GM18517 (cell line): Measurements from ENCODE around the gene RASIP1.

Experiments
- ATAC-seq: cut with Tn5 transposase; IDR thresholded peaks from one replicate; pipeline ENCODE4 v1.9.1; 2021; ENCODE audit warnings: mild to moderate bottlenecking, moderate library complexity; ENCODE audit not compliant: unreplicated experiment

The RASIP1 gene

GRCh38 chr19:48755787-48756186, 15.4 kb upstream of the RASIP1 start:
- ATAC-seq = no peak

DNA sequence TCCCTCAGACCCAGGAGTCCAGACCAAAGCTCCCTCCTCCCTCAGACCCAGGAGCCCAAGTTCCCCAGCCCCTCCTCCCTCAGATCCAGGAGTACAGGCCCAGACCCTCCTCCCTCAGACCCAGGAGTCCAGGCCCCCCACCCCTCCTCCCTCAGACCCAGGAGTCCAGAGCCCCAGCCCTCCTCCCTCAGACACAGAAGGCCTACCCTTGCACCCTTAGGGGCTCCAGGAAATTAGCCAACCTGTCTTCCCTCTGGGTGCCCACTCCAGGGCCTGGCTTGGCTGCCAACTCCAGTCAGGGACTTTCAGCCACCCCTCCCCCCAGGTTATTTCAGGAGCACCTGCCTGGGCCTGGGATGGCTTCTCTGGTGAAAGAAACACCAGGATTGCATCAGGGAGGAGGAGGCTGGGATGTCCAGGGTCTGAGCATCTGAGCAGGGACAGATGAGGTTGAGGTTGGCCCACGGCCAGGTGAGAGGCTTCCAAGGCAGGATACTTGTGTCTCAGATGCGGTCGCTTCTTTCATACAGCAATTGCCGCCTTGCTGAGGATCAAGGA, 14.8 kb upstream of the RASIP1 start, which contains the start of gene FGF21:
Gene FGF21 (plus strand): TSS at position 441 of the 558 bp plus-strand sequence. CDS start 713 bp downstream, outside the sequence.
- ATAC-seq = no peak

DNA sequence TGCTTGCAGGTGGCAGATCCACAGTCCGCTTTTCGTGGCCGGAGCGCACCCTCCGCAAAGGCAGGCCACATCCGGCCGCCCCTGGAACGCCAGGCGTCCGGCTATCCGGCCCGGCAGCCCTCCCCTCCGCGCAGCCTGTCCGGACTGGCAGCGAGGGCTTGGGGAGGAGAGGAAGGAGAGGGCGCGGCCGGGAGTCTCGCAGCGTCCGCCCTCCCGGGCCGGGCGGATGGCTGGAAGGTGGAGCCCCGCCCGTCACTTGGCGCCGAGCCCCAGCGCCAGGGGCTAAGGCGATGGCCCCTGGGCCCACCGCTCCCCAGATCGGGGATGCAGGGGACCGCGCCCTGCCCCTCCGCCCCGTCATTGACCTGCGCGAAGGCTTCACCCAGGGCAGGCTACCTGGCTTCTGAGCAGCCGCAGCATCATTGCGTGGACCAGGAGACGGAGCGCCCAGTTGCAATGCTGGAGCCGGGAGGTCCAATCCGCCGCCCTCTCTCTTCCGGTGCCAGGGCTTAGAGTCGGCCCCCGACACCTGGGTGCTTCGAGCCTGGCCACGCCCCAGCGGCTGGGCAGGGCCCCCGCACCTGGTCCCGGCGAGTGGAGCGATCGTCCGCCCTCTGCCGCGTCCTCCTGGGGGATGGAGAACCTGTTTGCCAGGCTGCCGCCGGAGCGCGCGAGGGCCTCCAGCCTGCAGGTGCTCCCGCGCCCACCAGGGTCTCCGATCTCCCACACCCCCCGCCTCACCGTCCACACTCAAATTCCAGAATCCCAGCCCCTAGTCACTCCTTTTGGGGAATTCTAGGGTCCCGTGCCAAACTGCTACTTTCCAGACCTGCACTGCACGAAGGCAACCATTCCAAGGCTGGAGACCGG, 12.3 kb upstream of the RASIP1 start, which contains the start of gene FUT1:
Gene FUT1 (minus strand): TSS at position 146 of the 870 bp plus-strand sequence. CDS start 1,360 bp downstream, outside the sequence.
- no peak for ATAC-seq

DNA sequence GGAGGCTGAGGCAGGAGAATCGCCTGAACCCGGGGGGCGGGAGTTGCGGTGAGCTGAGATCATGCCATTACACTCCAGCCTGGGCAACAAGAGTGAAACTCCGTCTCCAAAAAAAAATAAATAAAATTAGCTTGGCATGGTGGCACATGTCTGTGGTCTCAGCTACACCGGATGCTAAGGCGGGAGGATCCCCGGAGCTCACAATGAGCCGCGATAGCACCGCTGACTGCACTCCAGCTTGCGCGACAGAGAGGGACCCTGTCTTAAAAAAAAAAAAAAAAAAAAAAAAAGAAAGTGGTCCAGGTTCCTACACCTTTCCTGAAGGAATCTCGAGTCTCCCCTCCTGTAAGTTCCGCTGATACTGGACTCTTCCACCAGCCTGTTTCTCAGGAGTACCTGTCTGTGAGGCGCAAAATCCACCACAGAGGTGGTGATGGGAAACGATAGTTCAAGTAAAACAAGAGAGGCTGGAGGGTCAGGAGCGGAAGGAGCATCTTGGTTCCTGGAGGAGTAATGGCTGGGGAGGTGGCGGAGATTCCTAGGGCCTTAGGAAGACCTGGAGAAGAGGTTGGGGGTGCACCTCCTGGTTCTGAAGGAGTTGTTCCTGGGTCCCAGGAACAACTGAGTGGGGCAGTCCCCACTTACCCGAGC, 11.6 kb upstream of the RASIP1 start:
- no peak for ATAC-seq

- ATAC-seq = no peak
These were observed 10.5 kb upstream of the RASIP1 start for GRCh38 chr19:48750771-48751504.

- no peak for ATAC-seq
These were observed 9.9 kb upstream of the RASIP1 start for GRCh38 chr19:48750351-48750750.

DNA sequence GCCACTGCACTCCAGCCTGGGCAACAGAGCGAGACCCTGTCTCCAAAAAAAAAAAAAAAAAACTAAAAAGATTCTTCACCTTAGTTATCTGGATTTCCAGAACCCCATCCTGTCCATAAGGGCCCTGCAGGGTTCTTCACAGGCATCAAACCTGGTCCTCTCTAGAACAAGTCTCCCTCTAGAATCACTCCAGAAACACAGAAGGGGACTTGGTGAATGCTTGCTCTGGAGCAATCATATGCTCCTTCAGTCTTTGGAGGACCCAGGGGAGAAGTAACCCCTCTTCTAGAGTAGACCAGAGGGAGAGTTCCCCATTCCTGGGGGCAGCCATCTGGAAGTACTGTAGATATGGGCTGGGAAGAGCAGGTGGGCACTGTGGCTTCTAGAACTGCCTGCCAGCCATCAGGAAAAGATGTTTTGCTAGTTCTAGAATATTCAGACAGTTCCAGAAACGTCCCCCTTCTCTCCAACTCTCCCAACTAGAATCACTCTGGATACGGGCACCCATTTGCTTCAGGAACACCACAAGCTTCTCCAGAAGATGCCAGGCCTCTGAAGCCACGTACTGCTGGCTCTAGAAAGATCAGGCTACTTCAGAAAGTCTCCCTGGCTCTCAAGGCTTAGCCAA, 9.3 kb upstream of the RASIP1 start:
- no peak for ATAC-seq

DNA sequence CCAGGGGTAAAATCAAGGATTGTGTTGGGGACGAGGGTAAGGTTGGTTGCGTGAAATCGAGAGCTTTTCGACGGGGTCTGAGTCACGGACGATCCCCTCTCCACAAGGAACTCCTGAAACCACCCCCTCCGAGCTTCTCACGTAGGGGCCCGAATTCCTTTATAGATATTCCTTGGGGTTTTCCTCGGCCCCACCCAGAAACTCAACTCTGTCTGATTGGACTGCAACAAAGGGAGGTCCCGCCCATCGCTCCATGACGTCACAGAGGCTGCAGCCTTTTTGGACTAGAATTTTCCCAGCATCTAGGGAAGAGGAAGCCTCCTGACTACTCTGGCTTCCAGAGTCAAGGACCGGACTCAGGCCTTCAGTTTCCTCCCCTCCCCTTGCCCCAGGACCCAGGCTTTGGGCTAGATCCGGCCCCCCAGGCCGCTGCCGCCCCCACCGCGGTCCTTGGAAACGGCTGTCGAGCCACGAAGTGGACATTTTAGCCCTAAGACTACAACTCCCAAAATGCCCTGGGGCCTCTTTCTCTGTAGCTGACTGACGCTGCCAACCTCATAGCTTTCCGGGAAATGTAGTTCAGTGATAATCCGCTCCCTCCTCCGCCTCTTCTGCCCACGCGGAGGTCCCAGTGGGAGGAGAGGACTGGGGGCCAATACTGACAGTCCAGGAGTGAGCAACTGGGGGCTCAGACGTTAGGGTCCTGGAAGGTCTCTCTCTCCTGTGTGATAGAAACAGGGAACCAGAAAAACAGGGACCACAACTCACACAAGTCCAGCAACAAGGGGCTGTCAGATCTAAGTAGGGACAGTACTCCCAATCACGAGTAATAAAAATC, 6.5 kb upstream of the RASIP1 start, which contains the start of gene IZUMO1:
Gene IZUMO1 (minus strand): TSS at position 172 of the 838 bp plus-strand sequence. CDS start 1,050 bp downstream, outside the sequence.
- ATAC-seq = peak; percentile 49

GRCh38 chr19:48746110-48746509, 5.7 kb upstream of the RASIP1 start:
- no peak for ATAC-seq

GRCh38 chr19:48745208-48745995, 5.0 kb upstream of the RASIP1 start:
- ATAC-seq = no peak

- no peak for ATAC-seq
These were observed 1.7 kb upstream of the RASIP1 start for GRCh38 chr19:48742096-48742495.

DNA sequence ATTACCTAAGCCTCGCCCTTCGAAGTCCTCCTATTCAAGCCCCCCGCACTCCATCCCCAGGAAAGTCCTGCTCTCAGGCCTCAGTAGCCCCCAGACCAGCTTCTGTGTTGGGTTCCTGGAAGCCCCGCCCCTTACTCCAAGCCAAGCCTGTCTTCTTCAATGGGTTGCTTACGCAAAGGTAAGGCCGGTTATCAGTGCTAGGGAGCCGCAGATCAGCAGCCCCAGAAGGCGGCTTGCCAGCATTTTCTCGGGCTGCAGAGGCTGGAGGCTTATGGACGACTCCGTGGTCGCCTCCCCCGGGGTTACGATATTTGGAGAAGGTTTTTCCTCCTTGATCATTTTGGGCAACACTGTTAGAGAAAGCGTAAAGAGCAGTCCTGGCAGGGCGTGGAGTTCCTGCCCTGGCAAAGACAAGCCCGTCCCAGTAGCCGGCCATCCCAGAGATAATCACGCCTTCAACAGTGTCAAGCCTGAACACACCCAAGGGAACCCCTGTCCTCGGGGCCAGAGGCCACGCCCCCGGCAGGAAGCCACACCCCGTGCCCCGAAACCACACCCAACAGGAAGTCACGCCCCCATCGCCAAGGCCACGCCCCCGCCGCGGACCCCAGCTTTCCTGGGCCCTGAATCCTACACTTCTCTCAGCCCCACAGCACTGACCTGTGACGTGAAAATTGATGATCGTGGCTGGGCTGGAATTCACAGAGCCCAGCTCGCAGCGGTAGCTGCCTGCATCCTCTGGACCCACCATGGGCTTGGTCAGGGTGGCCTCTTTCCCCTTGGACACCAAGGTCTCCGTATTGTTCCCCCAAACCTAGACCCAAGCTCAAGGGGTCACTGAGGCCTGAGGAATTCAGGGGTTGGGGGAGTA, 954 bp upstream of the RASIP1 start:
- ATAC-seq = no peak

- ATAC-seq = no peak
These were observed 826 bp downstream of the RASIP1 start for GRCh38 chr19:48739404-48740163.

- no peak for ATAC-seq
These were observed 1.6 kb downstream of the RASIP1 start for GRCh38 chr19:48738557-48739403.

GRCh38 chr19:48737360-48737998, 2.9 kb downstream of the RASIP1 start:
- ATAC-seq = no peak
